Esophagus muscularis mucosa (tissue), 3 donors: Measurements from ENCODE around the gene ALDH1A3.

ENCODE experiments used
- POLR2A ChIP-seq: fragments of 450-650 bp; IDR thresholded peaks from one replicate; pipeline ENCODE4 v1.6.1; 2017; ENCODE audit warnings: antibody characterized with exemption, moderate library complexity, mild to moderate bottlenecking, low read depth
- POLR2AphosphoS5 ChIP-seq, 2 donors: sonication (generic); formaldehyde crosslinking; IDR thresholded peaks; one replicate each; pipeline ENCODE4 v1.6.1; 2017; ENCODE audit warnings: antibody characterized with exemption in 2 of 2
- TF ChIP-seq, protein P1 (sequence below), 3 experiments: fragments of 200-600 bp in 2 of 3; fragments of 450-650 bp in 1 of 3; sonication (generic) in 2 of 3; IDR thresholded peaks; one replicate each; pipeline ENCODE4 v1.5.1; 2017 to 2019; ENCODE audit warnings: antibody characterized with exemption in 3 of 3, mild to moderate bottlenecking in 2 of 3, moderate library complexity in 1 of 3

DNA sequence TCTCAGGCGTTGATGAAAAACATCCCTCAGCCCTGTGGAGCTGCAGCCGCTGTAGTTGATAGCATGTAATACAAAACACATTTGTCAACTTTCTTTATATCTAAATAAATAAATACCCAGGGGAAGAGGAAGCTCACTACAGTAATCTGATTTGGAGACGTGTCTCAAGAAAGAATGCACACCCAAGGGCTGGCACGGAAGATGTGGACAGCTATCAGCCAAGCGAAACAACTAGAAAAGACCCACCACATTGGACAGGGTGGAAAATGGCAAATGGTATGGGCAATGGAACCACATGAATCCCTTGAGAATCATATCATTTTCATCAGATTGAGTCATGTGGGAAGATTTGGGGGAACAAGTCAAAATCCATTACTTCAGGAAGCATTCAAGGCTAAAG, 43.1 kb upstream of the ALDH1A3 start:
- TF ChIP-seq, protein P1, sequence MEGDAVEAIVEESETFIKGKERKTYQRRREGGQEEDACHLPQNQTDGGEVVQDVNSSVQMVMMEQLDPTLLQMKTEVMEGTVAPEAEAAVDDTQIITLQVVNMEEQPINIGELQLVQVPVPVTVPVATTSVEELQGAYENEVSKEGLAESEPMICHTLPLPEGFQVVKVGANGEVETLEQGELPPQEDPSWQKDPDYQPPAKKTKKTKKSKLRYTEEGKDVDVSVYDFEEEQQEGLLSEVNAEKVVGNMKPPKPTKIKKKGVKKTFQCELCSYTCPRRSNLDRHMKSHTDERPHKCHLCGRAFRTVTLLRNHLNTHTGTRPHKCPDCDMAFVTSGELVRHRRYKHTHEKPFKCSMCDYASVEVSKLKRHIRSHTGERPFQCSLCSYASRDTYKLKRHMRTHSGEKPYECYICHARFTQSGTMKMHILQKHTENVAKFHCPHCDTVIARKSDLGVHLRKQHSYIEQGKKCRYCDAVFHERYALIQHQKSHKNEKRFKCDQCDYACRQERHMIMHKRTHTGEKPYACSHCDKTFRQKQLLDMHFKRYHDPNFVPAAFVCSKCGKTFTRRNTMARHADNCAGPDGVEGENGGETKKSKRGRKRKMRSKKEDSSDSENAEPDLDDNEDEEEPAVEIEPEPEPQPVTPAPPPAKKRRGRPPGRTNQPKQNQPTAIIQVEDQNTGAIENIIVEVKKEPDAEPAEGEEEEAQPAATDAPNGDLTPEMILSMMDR (IDR thresholded peaks at IDR 0.05) = no peak
- TF ChIP-seq POLR2A (no peak), POLR2AphosphoS5 (IDR thresholded peaks at IDR 0.05) (no peak)
